Measurements from ENCODE around the gene EARS2.
"Not testable (repeated sequence)": the region's sequence is repeated elsewhere in the genome, so short reads cannot be mapped to it uniquely, and the experiment has no call there.

Gene EARS2

GRCh38 chr16:23566724-23567123 is 9.6 kb upstream of the EARS2 start:
- no peak for DNase-seq

GRCh38 chr16:23564575-23565363 is 7.6 kb upstream of the EARS2 start:
- DNase-seq, result no peak

- no peak for DNase-seq
Observed at GRCh38 chr16:23563186-23563585, 6.0 kb upstream of the EARS2 start.

GRCh38 chr16:23562505-23562904 is 5.4 kb upstream of the EARS2 start:
- no peak for DNase-seq

GRCh38 chr16:23561586-23561985 is 4.4 kb upstream of the EARS2 start:
- DNase-seq, result no peak

GRCh38 chr16:23557779-23558702 is 891 bp upstream of the EARS2 start:
- no peak for DNase-seq

GRCh38 chr16:23554536-23554935 is 2.6 kb downstream of the EARS2 start:
- no peak for DNase-seq

GRCh38 chr16:23552161-23552560 is 5.0 kb downstream of the EARS2 start:
- no peak for DNase-seq

- DNase-seq, result no peak
Observed at GRCh38 chr16:23549938-23550337, 7.2 kb downstream of the EARS2 start.

- no peak for DNase-seq
Observed at GRCh38 chr16:23544436-23544835, 12.7 kb downstream of the EARS2 start.

GRCh38 chr16:23540817-23541178 is 16.4 kb downstream of the EARS2 start:
- DNase-seq, result not testable (repeated sequence)

- DNase-seq, result no peak
Observed at GRCh38 chr16:23539984-23540816, 16.9 kb downstream of the EARS2 start.

GRCh38 chr16:23538919-23539278 is 18.3 kb downstream of the EARS2 start:
- no peak for DNase-seq

GRCh38 chr16:23537390-23537789 is 19.8 kb downstream of the EARS2 start:
- DNase-seq, result no peak

GRCh38 chr16:23535901-23536300 is 21.2 kb downstream of the EARS2 start:
- DNase-seq, result no peak

- no peak for DNase-seq
Observed at GRCh38 chr16:23534868-23535860, 22.0 kb downstream of the EARS2 start.

GRCh38 chr16:23532448-23532847 is 24.7 kb downstream of the EARS2 start:
- DNase-seq, result no peak

GRCh38 chr16:23530062-23530461 is 27.1 kb downstream of the EARS2 start:
- DNase-seq, result no peak

- DNase-seq, result no peak
Observed at GRCh38 chr16:23528644-23529310, 28.4 kb downstream of the EARS2 start.

GRCh38 chr16:23527961-23528643 is 29.0 kb downstream of the EARS2 start:
- DNase-seq, result no peak

GRCh38 chr16:23524886-23525285 is 32.3 kb downstream of the EARS2 start:
- no peak for DNase-seq
